ENCODE measurements around the gene COL18A1. TPM values are rescaled to one million over a fixed set of nuclear protein-coding genes. Genes with fewer than 3 reads are reported as not detected.
A peak's percentile ranks its signal among the peaks of the same experiment; 100 is the strongest.

COL18A1 gene
- total RNA-seq, 4 donors from 2014 or later: 19.3 to 121 (median 23.3) TPM

- no peak for TF ChIP-seq POLR2A (IDR thresholded peaks at IDR 0.05)
- peak in 1 of 3 donors; percentile 28 for TF ChIP-seq POLR2AphosphoS5 (IDR thresholded peaks at IDR 0.05)
- TF ChIP-seq EP300 (IDR thresholded peaks at IDR 0.05; ENCODE audit: low read depth): no peak
- TF ChIP-seq CTCF (IDR thresholded peaks at IDR 0.05): peak; percentile 76 to 89 (median 85)
- peak overlapping the region; percentile 71 to 79 (median 76) for H3K27ac ChIP-seq
- in situ Hi-C loops (cut with MboI; ENCODE audit: low pct_ligation_motif_present in 1 of 4, low pct_unique_long_range_greater_than_20kb in 1 of 4, low sequenced_read_pairs in 3 of 4) (loop anchor here in 2 of 4 donors (5.0 to 25.0 kb wide), 2 partner anchors 43 to 258 kb away; no protein-coding TSS in a partner anchor), intact Hi-C loops (cut with DNase I; ENCODE audit: low total_unique reads) (loop anchor here (10.0 kb wide), 1 partner anchor 270 kb away; no protein-coding TSS in a partner anchor)
- H3K36me3 ChIP-seq: no peaks in the 10 kb centered on the region
- no peaks in the 10 kb centered on the region for H3K9me3 ChIP-seq
- H3K4me3 ChIP-seq: peak overlapping the region; percentile 16 to 78 (median 47)
- 0 to 1% methylated on average over 11 to 30 of the region's 53 CpGs for WGBS, 2 donors (ENCODE audit: low coverage in 1 of 2)
- no peaks in the 10 kb centered on the region for H3K27me3 ChIP-seq
- peak; percentile 88 for DNase-seq
- H3K4me1 ChIP-seq: peaks cover 0 to 18% (median 11%) of the 10 kb centered on the region in 4 donors
These were observed 149.7 kb downstream of the COL18A1 start for GRCh38 chr21:45554477-45555175.

DNA sequence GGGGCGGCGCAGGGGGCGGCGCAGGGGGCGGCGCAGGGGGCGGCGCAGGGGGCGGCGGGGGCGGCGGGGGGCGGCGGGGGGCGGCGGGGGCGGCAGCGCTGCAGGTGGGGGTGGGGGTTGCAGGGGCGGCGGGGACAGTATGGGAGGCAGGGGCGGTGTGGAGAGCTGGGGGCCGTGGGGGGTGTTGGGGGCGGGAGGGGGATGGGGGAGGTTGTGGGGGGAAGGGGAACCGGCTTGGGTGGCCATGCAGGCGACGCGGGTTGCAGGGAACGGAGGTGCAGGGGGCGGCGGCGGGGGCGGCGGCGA, 150.2 kb downstream of the COL18A1 start:
- Histone ChIP-seq H3K4me3 (peak overlapping the region; percentile 40 to 50 (median 42)), H3K9me3 (no peaks in the 10 kb centered on the region), H3K27ac (peak overlapping the region; percentile 74 to 94 (median 89)), H3K4me1 (peaks cover 0 to 15% (median 11%) of the 10 kb centered on the region in 4 donors), H3K27me3 (no peaks in the 10 kb centered on the region), H3K36me3 (no peaks in the 10 kb centered on the region)
- no peak for DNase-seq
- intact Hi-C loops (cut with DNase I; ENCODE audit: low total_unique reads) (loop anchor here (10.0 kb wide), 1 partner anchor 270 kb away; no protein-coding TSS in a partner anchor), in situ Hi-C loops (cut with MboI; ENCODE audit: low pct_ligation_motif_present in 1 of 4, low pct_unique_long_range_greater_than_20kb in 1 of 4, low sequenced_read_pairs in 3 of 4) (loop anchor here in 2 of 4 donors (5.0 to 25.0 kb wide), 2 partner anchors 42 to 257 kb away; no protein-coding TSS in a partner anchor)
- TF ChIP-seq POLR2A (IDR thresholded peaks at IDR 0.05): no peak
- TF ChIP-seq EP300 (IDR thresholded peaks at IDR 0.05; ENCODE audit: low read depth): no peak
- no peak for TF ChIP-seq POLR2AphosphoS5 (IDR thresholded peaks at IDR 0.05)
- TF ChIP-seq CTCF (IDR thresholded peaks at IDR 0.05): no peak
- WGBS, 2 donors (ENCODE audit: low coverage in 1 of 2): no CpG with 5 or more reads among the region's 34 CpGs

GRCh38 chr21:45555557-45556301, 150.8 kb downstream of the COL18A1 start:
- in situ Hi-C loops (cut with MboI; ENCODE audit: low pct_ligation_motif_present in 1 of 4, low pct_unique_long_range_greater_than_20kb in 1 of 4, low sequenced_read_pairs in 3 of 4): loop anchor here in 2 of 4 donors (5.0 to 25.0 kb wide), 2 partner anchors 42 to 257 kb away; no protein-coding TSS in a partner anchor
- no peaks in the 10 kb centered on the region for H3K9me3 ChIP-seq
- H3K4me1 ChIP-seq: peaks cover 0 to 12% (median 9%) of the 10 kb centered on the region in 4 donors
- no peaks in the 10 kb centered on the region for H3K36me3 ChIP-seq
- no peaks in the 10 kb centered on the region for H3K27me3 ChIP-seq
- DNase-seq: peak; percentile 89
- 0% methylated on average over 33 of the region's 62 CpGs; no CpG with 5 or more reads in 1 of the 2 donors for WGBS, 2 donors (ENCODE audit: low coverage in 1 of 2)
- TF ChIP-seq CTCF (IDR thresholded peaks at IDR 0.05) (peak; percentile 63 to 98 (median 87)), POLR2A (IDR thresholded peaks at IDR 0.05) (no peak), POLR2AphosphoS5 (IDR thresholded peaks at IDR 0.05) (peak in 1 of 3 donors; percentile 20), EP300 (IDR thresholded peaks at IDR 0.05; ENCODE audit: low read depth) (no peak)
- intact Hi-C loops (cut with DNase I; ENCODE audit: low total_unique reads): loop anchor here (2.0 to 10.0 kb wide), 2 partner anchors 35 to 269 kb away; no protein-coding TSS in a partner anchor
- H3K27ac ChIP-seq: peak overlapping the region; percentile 74 to 94 (median 89)
- peak overlapping the region; percentile 40 to 50 (median 42) for H3K4me3 ChIP-seq

GRCh38 chr21:45556302-45556644, 151.3 kb downstream of the COL18A1 start:
- intact Hi-C loops (cut with DNase I; ENCODE audit: low total_unique reads): loop anchor here (2.0 to 10.0 kb wide), 2 partner anchors 35 to 269 kb away; no protein-coding TSS in a partner anchor
- H3K27ac ChIP-seq: peak overlapping the region; percentile 74 to 94 (median 89)
- in situ Hi-C loops (cut with MboI; ENCODE audit: low pct_ligation_motif_present in 1 of 4, low pct_unique_long_range_greater_than_20kb in 1 of 4, low sequenced_read_pairs in 3 of 4): loop anchor here in 2 of 4 donors (5.0 to 25.0 kb wide), 2 partner anchors 41 to 256 kb away; no protein-coding TSS in a partner anchor
- no peak for DNase-seq
- H3K36me3 ChIP-seq: no peaks in the 10 kb centered on the region
- no peaks in the 10 kb centered on the region for H3K27me3 ChIP-seq
- peaks cover 0 to 12% (median 7%) of the 10 kb centered on the region in 4 donors for H3K4me1 ChIP-seq
- H3K9me3 ChIP-seq: no peaks in the 10 kb centered on the region
- 35% methylated on average over 12 of the region's 12 CpGs; no CpG with 5 or more reads in 1 of the 2 donors for WGBS, 2 donors (ENCODE audit: low coverage in 1 of 2)
- TF ChIP-seq EP300 (IDR thresholded peaks at IDR 0.05; ENCODE audit: low read depth): no peak
- no peak for TF ChIP-seq POLR2A (IDR thresholded peaks at IDR 0.05)
- TF ChIP-seq POLR2AphosphoS5 (IDR thresholded peaks at IDR 0.05): no peak
- TF ChIP-seq CTCF (IDR thresholded peaks at IDR 0.05): peak in 1 of 5 experiments; percentile 5
- H3K4me3 ChIP-seq: peak overlapping the region in 1 of 4 donors; percentile 50

Measured in transverse colon (tissue), 4 donors.